ENCODE data around the gene AURKB. TPM values are rescaled to one million over a fixed set of nuclear protein-coding genes. Genes with fewer than 3 reads are reported as not detected.
A peak's percentile ranks its signal among the peaks of the same experiment; 100 is the strongest.
"Not testable (repeated sequence)": the region's sequence is repeated elsewhere in the genome, so short reads cannot be mapped to it uniquely, and the experiment has no call there.

AURKB gene
- total RNA-seq, 1 donor: 6.2 TPM

DNA sequence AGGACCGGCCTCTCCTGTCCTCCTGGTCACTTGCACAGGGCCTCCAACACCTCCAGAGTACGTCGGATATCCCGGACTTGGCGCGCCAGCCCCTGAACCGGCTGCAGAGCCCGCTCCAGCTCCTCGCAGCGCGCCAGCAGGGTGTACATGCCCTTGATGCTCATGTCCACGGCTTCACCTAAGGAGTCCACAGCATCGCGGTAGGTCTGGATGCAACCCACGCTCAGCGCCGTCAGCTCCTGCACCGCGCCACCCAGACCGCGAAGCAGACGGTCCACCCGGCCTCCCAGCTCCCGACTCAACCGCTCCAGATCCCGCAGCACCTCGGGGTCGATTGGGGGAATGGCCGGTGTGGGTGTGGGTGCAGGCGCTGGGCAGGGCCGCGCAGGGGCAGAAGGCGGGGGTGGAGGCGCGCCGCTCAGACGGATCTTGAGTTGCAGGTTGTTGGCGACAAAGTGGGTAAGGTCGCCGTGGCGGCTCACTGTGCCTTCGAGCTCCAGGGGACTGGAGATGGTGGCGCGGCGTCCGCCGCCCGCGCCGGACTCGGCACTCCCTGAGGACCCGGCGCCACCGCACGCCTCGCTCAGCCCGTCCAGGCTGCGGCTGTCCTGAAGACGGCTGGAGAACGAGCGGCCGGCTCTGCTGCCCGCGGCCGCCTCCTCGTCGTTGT is 21.2 kb downstream of the AURKB start:
- DNase-seq (ENCODE audit: low read depth in 2 of 3, low spot score in 2 of 3): no peak

DNA sequence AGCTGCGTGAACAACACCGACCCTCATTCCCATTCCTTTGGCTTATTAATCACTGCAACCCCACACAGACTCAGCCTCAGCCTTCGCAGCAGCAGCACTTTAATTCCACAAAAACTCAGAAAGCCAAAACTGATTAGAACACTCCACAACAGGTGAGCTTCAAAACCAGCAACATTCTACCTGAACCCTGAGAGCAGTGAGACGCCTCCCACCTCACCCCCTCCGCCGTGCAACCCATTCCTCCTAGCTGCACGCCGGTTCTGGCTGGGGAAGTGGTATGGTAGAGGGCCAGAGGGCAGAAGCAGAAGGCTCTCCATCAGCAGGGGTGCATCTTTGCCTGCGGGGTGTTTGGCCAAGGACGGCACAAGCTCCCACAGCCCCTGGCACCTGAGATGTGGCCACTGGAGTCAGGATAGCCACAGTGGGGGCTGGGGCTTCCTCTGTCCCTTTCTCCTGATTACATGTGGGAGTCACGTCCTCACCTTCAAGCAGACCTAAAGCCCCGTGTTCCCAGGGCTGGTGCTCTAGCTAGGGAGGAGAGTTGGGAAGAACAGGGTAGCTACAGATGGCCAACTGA is 22.0 kb downstream of the AURKB start:
- DNase-seq (ENCODE audit: low read depth in 2 of 3, low spot score in 2 of 3): no peak

DNA sequence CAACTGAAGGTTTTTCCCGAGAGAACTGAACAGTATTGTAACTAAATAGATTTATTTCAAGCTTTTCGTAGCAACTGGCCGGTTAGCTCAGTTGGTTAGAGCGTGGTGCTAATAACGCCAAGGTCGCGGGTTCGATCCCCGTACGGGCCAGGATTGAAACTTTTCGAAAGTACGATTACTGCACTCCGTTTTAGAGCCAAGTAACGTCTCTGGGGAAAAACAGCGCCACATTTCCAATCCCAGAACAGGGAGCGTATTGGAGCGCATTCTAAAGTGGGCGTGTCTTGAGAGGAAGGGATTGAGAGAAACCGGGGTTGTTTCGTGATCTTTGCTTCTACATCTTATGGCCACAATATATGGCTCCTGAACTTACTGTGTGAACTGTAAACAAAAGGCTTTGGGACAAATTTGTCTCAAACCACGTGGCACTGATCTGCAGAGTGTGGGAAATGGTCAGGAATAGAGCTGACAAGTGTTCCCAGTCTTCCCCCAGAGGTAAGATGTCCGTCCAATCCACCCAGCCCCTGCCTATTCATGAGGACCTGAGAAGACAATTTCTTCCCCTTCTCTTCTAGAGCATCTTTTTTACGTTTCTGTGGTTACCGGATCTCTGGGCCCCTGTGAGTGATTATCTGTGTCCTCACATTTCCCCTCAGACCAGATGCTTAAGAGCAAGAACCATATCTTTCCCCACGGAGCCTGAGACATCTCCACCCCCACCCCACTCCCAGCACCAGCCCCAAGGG is 22.7 kb downstream of the AURKB start:
- DNase-seq (ENCODE audit: low read depth in 2 of 3, low spot score in 2 of 3): peak; percentile 81 to 95 (median 88)

DNA sequence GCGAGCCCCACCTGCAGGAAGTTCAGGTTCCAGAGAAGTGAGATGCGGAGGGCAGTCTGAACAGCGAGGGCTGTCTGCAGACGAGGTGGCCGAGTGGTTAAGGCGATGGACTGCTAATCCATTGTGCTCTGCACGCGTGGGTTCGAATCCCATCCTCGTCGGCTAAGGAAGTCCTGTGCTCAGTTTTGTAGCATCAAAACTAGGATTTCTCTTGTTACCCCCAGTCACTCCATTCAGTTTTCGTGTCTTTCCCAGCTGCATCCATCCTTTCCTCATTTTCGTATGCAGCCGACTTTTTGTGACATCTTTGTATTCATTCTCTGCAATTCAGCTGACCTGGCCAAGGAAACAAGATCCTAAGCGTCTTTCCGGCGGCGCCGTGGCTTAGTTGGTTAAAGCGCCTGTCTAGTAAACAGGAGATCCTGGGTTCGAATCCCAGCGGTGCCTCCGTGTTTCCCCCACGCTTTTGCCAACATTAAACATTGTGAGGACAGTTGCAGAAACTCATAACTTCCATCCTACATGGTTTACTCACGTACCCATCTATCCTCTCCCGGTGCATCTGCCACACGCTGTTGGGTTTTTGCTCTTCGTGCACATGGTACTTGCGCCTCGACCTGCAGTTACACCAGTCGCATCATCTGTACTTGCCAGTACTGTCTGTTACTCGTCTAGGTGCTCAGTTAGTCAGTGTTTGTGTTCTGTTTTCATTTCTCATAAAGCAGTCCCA is 23.4 kb downstream of the AURKB start:
- DNase-seq (ENCODE audit: low read depth in 2 of 3, low spot score in 2 of 3): peak in 2 of 3 donors; percentile 90 to 96

DNA sequence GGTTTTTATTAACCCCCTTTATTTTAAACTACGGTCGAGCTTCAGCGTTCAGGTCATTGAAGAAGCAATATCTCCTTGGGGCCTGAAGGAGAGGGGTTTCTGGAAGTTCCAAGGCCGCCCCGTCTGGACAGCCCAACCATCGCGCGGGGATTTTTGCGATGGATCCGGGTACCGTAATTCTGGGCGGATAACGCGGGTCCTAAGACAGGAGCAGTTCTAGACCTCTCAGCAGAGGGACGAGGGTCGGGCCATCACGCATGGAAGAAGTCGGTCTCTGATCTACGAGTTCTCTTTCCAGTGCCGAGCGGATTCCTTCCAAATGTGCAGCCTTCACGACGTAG is 24.0 kb downstream of the AURKB start:
- no peak for DNase-seq (ENCODE audit: low read depth in 2 of 3, low spot score in 2 of 3)

DNA sequence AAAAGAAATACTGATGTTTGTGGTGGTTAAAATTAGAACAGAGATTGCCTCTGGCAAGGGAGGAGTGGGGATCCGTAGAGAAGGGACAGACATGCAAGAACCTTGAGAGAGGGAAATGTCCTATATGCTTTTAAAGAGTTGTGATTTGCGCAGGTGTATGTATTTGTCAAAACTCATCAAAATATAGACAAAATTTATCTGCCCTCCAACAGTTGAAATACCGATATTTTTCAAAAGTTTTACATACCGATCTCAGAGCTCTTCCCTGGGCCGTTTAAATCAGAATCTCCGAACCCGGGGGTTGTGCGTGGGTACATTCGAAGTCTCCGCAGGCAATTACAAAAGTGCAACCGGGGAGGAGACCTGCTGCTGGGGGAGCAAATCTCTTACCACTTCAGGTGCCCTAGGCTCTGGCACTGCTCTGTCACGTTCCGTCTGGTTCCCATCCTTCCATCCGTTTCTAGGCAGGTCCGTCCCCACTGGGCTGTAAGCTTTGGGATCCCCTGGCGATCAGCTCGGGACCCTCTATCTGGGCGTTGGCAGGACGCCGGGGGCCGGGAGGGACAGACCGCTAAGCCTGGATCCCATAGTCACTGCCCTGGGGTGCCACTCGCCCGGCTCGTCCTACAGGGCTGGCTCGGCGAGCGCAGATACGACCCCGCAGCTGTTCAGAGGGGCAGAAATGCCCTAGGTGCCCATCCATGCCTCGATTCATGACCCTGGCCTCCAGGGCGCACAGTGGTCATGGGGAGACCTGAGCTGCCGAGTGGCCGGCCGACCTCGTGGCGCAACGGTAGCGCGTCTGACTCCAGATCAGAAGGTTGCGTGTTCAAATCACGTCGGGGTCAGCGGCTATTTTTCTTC is 24.6 kb downstream of the AURKB start:
- peak; percentile 78 to 87 (median 84) for DNase-seq (ENCODE audit: low read depth in 2 of 3, low spot score in 2 of 3)

GRCh38 chr17:8176998-8177731 is 33.2 kb downstream of the AURKB start:
- no peak for DNase-seq (ENCODE audit: low read depth in 2 of 3, low spot score in 2 of 3)

- peak in 2 of 3 donors; percentile 81 to 84 for DNase-seq (ENCODE audit: low read depth in 2 of 3, low spot score in 2 of 3)
These were observed 34.0 kb downstream of the AURKB start, which contains the start of gene TMEM107 for GRCh38 chr17:8176197-8176940. Gene TMEM107 (minus strand): TSS chr17:8176380. CDS start chr17:8176286, 94 bp downstream.

GRCh38 chr17:8175795-8176196 is 34.6 kb downstream of the AURKB start:
- no peak for DNase-seq (ENCODE audit: low read depth in 2 of 3, low spot score in 2 of 3)

DNA sequence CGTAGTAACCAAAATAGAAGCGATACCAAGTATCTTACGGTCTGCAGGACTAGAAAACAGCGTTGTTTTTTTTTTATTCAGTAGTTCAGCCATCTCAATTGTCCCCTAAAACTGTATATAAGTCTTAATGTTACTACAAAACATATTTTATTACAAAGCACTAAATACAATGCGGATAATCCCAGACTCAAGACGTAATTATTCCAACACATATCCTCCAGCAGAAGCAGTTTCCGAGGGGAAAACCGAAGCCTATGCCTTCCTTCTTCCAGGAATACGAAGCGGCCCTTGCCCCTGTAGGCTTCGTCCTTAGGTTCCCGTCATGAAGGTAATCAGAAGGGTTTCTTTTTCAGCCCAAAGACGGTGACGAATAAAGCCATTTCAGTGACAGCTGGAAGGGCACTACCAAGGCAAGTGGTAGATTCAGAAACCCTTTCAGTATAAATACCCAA is 36.5 kb downstream of the AURKB start:
- DNase-seq (ENCODE audit: low read depth in 2 of 3, low spot score in 2 of 3): no peak

- DNase-seq (ENCODE audit: low read depth in 2 of 3, low spot score in 2 of 3): peak; percentile 79 to 96 (median 87)
These were observed 37.1 kb downstream of the AURKB start for GRCh38 chr17:8173056-8173870.

DNA sequence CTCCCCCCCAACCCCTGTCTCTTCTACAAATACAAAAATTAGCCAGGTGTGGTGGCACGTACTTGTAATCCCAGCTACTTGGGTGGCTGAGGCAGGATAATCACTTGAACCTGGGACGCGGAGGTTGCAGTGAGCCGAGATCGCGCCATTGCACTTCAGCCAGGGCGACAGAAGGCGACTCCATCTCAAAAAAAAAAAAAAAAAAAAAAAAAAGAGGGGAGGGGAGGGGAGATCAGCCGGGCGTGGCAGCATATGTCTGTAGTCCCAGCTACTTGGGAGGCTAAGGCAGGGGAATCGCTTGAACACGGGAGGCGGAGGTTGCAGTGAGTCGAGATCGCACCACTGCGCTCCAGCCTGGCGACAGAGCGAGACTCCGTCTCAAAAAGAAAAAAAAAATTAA is 40.2 kb downstream of the AURKB start:
- DNase-seq (ENCODE audit: low read depth in 2 of 3, low spot score in 2 of 3): not testable (repeated sequence)

DNA sequence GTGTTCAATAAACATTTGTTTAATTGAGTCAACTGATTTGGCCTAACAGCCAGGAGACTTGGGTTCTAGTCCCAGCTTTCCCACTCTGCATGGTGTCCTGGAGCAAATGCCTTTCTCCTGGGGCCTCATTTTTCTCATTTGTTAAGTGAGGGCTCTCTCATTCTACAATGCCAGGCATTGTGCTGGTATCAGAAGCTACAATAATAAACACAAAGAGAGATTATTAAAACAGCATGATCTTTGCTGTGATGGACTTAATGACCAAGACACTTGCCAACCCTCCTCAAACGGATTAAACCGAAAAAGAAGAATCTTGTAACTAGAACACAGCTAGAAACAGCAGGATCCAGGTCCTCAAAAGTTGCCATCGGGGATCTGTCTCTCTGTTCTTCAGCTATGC is 42.8 kb downstream of the AURKB start:
- no peak for DNase-seq (ENCODE audit: low read depth in 2 of 3, low spot score in 2 of 3)

DNA sequence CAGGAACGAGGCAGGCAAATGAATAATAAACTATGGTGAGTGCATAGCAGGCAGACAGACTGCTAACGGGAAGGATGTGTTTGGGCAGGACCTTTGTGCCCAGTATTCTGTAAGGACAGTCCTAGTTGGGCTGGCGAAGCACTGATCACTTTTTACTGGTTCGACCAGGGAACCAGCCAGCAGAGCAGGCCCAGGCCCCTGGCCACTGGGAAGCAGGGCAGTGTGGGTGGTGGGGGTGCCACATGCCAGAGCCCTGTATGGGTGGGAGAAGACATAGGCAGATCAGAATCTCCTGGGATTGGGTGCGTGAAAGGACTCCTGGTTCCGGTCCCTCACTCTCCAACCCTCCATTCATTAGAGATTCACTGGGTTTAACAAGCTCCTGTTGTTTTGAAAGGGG is 43.6 kb downstream of the AURKB start:
- DNase-seq (ENCODE audit: low read depth in 2 of 3, low spot score in 2 of 3): no peak

- no peak for DNase-seq (ENCODE audit: low read depth in 2 of 3, low spot score in 2 of 3)
These were observed 45.6 kb downstream of the AURKB start for GRCh38 chr17:8164815-8165131.

DNA sequence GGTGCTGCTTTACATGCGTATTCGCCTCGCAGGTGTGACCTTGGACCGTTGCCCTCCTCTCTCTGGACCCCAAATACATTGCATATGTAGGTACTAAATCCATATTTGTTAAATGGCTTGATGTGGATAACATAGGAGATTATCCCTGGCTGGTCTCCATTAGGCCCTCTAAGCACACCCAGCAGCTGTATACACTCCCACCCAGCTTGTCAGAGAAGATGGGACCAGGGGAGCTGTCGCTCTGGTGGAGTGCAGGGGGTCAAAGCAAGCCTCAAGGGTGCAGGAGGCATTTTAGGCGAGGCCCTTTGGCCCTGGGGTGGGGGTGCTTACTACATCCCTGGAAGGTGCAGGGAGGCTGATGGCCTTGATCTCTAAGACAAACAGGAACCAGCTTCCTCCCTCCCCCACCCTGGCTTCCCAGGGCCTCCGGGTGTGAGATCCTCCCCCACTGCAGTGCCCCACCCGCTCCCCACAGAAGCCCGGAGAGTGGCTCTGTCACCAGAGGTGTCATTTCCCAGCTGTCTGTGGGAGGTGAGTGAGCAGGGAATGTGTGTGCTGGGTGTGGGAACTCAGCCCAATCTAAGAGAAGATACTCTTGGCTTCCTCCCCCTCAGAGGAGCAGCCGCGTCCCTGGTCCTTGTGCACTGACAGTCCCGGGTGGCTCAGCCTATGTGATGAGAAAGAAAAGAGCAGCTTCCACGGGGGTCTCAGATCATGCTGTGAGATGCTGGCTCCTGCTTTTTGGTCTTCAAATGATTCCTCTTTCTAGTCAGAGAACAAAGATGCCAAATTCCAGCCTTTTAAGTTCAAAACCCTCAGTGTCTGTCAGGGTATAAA is 46.2 kb downstream of the AURKB start:
- peak in 2 of 3 donors; percentile 50 to 56 for DNase-seq (ENCODE audit: low read depth in 2 of 3, low spot score in 2 of 3)

Data from hematopoietic multipotent progenitor cell (in vitro differentiated cells).